GM12874 (cell line): ENCODE measurements around the gene HAPSTR1.

Experiments
- CTCF ChIP-seq: IDR thresholded peaks from 2 replicates; pipeline ENCODE4 v1.5.1; 2011; ENCODE audit warnings: low read depth, mild to moderate bottlenecking, control low read depth, low read length, moderate library complexity; ENCODE audit not compliant: insufficient read depth

Gene HAPSTR1

GRCh38 chr16:9123401-9123800 lies 32.0 kb downstream of the HAPSTR1 start:
- TF ChIP-seq CTCF, result no peak

GRCh38 chr16:9123871-9124270 lies 32.4 kb downstream of the HAPSTR1 start:
- no peak for TF ChIP-seq CTCF

- no peak for TF ChIP-seq CTCF
These were observed 33.0 kb downstream of the HAPSTR1 start for GRCh38 chr16:9124444-9124843.

- no peak for TF ChIP-seq CTCF
These were observed 33.6 kb downstream of the HAPSTR1 start for GRCh38 chr16:9124908-9125584.

- no peak for TF ChIP-seq CTCF
These were observed 34.4 kb downstream of the HAPSTR1 start for GRCh38 chr16:9125658-9126505.

GRCh38 chr16:9126609-9127008 lies 35.2 kb downstream of the HAPSTR1 start:
- no peak for TF ChIP-seq CTCF
